Stimulated activated CD4-positive, alpha-beta T cell treated with anti-CD3 and anti-CD28 coated beads, Interleukin-4, amount 100 ng/mL, for 1 hour (primary cell): Measurements from ENCODE around the gene NRROS.
A peak's percentile ranks its signal among the peaks of the same experiment; 100 is the strongest.

Source experiments
- DNase-seq: peaks from one replicate; pipeline ENCODE4 v3.0.0-alpha.2; 2020

NRROS gene

DNA sequence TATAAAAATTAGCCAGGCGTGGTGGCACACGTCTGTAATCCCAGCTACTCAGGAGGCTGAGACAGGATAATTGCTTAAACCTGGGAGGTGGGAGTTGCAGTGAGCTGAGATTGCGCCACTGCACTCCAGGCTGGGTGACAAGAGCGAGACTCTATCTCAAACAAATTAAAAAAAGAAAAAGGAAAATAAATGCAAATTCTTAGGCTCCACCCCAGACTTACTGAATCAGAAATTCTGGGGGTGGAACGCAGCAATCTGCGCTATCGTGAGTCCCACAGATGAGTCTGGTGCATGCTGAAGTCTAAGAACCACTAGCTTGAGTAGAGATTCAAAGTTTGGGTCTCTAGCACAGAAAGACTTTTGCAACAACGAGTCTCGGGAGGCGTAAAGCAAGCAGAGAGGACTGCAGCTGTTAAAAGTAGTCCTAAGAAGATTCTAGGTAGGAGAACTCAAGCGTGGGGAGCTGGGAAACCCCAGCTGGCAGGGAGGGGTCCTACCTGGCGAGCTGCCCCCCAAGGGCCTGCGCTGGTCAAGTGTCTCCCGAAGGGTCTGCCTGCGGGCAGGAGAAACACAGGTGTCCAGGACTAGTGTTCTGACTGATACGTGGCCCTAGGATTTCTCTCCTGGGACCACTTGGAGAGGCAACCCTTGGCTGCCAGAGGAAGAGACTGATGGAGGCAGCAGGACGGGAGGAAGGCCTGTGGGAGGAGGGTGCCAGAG lies 50.6 kb downstream of the NRROS start:
- no peak for DNase-seq

DNA sequence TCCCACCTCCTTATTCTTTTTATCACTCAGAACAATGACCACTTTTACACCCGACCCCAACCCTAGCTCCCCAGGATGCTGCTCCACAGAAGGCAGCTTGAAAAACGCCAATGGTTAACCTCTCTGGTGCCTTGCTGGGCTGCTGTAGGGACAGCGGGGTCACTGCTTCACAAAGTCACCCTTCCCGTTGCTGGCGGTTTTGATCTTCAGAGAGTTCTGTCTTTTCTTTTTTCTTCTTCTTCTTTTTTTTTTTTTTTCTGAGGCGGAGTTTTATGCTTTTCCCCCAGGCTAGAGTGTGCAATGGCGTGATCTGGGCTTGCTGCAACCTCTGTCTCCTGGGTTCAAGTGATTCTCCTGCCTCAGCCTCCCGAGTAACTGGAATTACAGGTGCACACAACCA lies 51.9 kb downstream of the NRROS start:
- DNase-seq = no peak

DNA sequence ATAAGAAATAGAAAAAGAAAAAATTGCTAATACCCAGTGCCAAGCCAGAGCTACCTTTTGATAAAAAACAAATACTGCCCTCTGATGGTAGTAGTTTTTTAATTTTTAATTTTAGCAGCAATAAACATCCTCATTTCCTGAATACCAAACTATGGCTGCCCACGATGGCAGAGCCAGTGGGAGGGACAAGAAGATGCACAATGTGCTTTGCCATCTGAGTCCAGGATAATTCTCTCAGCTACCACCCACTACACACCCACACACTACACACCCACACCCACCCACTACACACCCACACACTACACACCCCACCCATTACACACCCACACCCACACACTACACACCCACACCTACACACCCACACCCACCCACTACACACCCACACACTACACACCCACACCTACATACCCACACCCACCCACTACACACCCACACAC lies 54.7 kb downstream of the NRROS start:
- peak; percentile 6 for DNase-seq

DNA sequence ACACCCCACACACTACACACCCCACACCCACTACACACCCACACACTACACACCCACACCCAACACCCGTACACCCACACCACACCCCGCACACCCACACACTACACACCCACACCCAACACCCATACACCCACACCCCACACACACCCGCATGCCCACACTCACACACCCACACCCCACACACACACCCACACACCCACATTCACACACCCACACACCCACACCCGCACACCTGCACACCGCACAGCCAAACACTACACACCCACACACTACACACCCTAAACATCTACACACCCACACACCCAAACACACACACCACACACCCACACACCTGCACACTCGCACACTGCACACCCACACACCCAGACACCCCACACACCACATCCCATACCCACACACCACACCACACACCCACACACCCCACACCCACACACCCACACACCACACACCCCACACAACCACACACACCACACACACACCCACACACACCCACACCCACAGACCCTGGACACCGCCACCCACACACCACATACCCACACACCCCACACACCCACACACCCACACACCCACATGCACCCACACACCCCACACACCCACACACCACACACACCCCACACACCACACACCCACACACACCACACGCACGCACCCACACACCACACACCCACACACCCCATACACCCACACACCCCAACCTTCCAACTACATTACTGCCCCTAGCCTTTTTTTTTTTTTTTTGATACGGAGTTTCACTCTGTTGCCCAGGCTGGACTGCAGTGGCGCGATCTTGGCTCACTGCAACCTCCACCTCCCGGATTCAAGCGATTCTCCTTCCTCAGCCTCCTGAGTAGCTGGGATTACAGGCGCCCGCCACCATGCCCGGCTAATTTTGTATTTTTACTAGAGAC lies 55.7 kb downstream of the NRROS start:
- peak; percentile 20 for DNase-seq

DNA sequence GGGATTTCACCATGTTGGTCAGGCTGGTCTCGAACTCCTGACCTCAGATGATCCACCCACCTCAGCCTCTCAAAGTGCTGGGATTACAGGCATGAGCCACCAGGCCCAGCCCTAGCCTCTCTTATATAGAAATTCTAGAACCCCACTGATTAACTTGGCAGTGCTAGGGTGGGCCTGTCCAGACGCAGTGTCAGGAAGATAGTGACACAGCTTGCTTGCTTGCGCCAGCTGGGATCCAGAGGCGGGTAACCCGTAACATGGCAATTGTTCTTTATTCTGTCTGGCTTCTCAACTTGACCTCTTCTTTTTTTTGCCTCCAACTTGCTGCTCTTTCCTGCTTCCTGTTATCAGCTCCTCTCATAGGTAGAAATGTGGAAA lies 56.3 kb downstream of the NRROS start:
- no peak for DNase-seq

DNA sequence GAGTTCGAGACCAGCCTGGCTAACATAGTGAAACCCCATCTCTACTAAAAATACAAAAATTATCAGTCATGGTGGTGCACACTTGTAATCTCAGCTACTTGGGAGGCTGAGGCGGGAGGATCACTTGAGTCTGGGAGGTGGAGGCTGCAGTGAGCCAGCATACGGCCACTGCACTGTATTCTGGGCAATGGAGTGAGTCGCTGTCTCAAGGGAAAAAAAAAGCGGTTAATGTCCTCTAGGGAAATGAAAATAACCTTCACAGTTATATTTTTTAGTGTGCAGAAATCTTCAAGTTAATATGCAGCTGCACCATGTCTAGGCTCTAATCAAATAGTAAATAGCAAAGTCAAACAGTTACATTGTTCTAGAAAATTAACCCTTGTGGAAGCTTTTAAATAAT lies 57.8 kb downstream of the NRROS start:
- no peak for DNase-seq

- DNase-seq = no peak
Observed at GRCh38 chr3:196699749-196700148, 60.3 kb downstream of the NRROS start.

GRCh38 chr3:196700801-196701200 lies 61.3 kb downstream of the NRROS start:
- DNase-seq = no peak

DNA sequence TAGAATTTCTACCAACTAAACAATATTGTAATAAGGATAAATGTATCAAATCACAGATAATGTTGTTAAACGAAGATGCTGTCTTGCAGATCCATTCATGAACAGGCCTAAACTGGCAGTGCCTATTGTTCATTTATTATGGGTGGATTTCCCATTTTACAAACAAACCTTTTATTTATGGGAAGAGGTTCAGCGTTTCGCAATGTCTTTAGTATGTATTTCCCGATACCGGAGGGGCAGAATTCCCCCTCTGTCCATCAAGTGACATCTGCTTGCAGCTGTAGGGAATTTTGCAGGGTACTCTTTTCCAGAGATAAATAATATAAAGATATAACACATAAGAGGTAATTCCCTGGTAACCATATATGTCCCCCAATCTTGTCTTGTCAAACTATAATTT lies 66.8 kb downstream of the NRROS start:
- DNase-seq = no peak

DNA sequence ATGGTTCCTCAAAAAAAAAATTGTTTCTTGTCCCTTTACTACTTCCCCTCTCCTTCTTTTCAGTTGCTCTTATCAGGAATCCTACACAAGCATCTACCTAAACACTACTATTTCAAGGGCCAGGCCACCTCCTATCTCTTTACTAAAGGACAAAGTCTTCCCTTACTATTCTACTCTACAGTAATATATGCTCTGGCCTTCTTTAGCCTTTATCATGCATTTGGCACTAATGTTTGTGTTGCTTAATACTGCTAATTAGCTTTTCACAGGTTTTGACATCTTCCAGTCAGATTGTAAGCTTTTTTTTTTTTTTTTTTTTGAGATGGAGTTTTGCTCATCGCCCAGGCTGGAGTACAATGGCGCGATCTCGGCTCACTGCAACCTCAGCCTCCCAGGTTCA lies 67.2 kb downstream of the NRROS start:
- no peak for DNase-seq

DNA sequence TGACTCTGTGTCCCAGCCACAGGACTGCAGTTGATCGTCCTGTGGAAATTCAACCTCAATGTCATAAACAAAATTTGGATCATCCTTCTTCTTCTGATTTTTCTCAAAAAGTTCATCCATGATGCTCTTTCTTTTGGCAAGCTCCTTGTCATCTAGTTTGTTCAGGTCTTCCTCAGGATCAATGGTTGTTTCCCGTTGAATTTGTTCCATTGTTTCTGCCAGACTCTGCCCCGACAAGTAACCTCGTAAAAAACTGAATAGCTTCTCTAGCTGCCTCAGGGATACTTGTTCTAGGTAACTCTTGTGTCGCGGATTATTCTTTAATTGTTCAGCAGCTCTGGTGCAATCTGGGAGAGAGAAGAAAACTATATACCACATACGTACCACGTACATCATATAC lies 68.1 kb downstream of the NRROS start:
- DNase-seq = no peak

- DNase-seq = no peak
Observed at GRCh38 chr3:196708467-196708866, 69.0 kb downstream of the NRROS start.
